H9 (cell line): ENCODE results near the gene LILRA5. TPM values are rescaled to one million over a fixed set of nuclear protein-coding genes. Genes with fewer than 3 reads are reported as not detected.
"Not testable (repeated sequence)": the region's sequence is repeated elsewhere in the genome, so short reads cannot be mapped to it uniquely, and the experiment has no call there.

Source experiments
- DNase-seq: peaks from one replicate; pipeline ENCODE4 v3.0.0-alpha.2; 2017
- H2AFZ ChIP-seq: one replicate; pipeline ENCODE4 v1.6.1; 2013; ENCODE audit warnings: mild to moderate bottlenecking, low read length, control low read depth, moderate library complexity
- H2AK5ac ChIP-seq: 2 replicates; pipeline ENCODE4 v1.6.1; 2013; ENCODE audit warnings: low read length, control low read depth, mixed read lengths; ENCODE audit not compliant: insufficient read length
- H2BK120ac ChIP-seq: one replicate; pipeline ENCODE4 v1.6.1; 2013; ENCODE audit warnings: low read depth, mild to moderate bottlenecking, low read length, control low read depth, inconsistent platforms; ENCODE audit not compliant: poor library complexity, severe bottlenecking
- H2BK12ac ChIP-seq: 2 replicates; pipeline ENCODE4 v1.6.1; 2013; ENCODE audit warnings: low read length, control low read depth, mixed read lengths, low read depth; ENCODE audit not compliant: insufficient read length
- H2BK15ac ChIP-seq: 2 replicates; pipeline ENCODE4 v1.6.1; 2013; ENCODE audit warnings: low read depth, low read length, control low read depth
- H2BK20ac ChIP-seq: one replicate; pipeline ENCODE4 v1.6.1; 2013; ENCODE audit warnings: low read depth, mild to moderate bottlenecking, low read length, control low read depth, inconsistent platforms; ENCODE audit not compliant: poor library complexity, severe bottlenecking
- H2BK5ac ChIP-seq: 2 replicates; pipeline ENCODE4 v1.6.1; 2013; ENCODE audit warnings: low read length, control low read depth, mixed read lengths; ENCODE audit not compliant: insufficient read length
- H3K14ac ChIP-seq: 2 replicates; pipeline ENCODE4 v1.6.1; 2013; ENCODE audit warnings: low read length, control low read depth; ENCODE audit not compliant: insufficient read depth
- H3K18ac ChIP-seq: 2 replicates; pipeline ENCODE4 v1.6.1; 2013; ENCODE audit warnings: low read depth, mild to moderate bottlenecking, mixed read lengths, low read length, control low read depth; ENCODE audit not compliant: insufficient read length
- H3K23ac ChIP-seq: 2 replicates; pipeline ENCODE4 v1.6.1; 2013; ENCODE audit warnings: low read length, control low read depth, mixed read lengths, low read depth; ENCODE audit not compliant: insufficient read length
- H3K23me2 ChIP-seq: 2 replicates; pipeline ENCODE4 v1.6.1; 2013; ENCODE audit warnings: low read depth, mild to moderate bottlenecking, mixed read lengths, low read length, control low read depth; ENCODE audit not compliant: insufficient read length, poor library complexity, severe bottlenecking
- H3K27ac ChIP-seq: 2 replicates; pipeline ENCODE4 v1.5.1; 2013; ENCODE audit warnings: low read length, control low read depth, mixed read lengths, low read depth; ENCODE audit not compliant: insufficient read length
- H3K27me3 ChIP-seq: 2 replicates; pipeline ENCODE4 v1.6.1; 2013; ENCODE audit warnings: low read length, control low read depth, inconsistent platforms; ENCODE audit not compliant: insufficient read depth
- H3K4ac ChIP-seq: 2 replicates; pipeline ENCODE4 v1.6.1; 2013; ENCODE audit warnings: low read depth, mild to moderate bottlenecking, control low read depth, inconsistent platforms, low read length, moderate library complexity
- H3K4me1 ChIP-seq: 2 replicates; pipeline ENCODE4 v1.6.1; 2013; ENCODE audit warnings: low read length, control low read depth, inconsistent platforms; ENCODE audit not compliant: insufficient read depth
- H3K4me2 ChIP-seq: 2 replicates; pipeline ENCODE4 v1.6.1; 2013; ENCODE audit warnings: low read length, control low read depth, mixed read lengths; ENCODE audit not compliant: insufficient read length, insufficient read depth
- H3K56ac ChIP-seq: 2 replicates; pipeline ENCODE4 v1.6.1; 2013; ENCODE audit warnings: low read depth, mild to moderate bottlenecking, mixed read lengths, low read length, control low read depth; ENCODE audit not compliant: insufficient read length
- H3K79me1 ChIP-seq: 2 replicates; pipeline ENCODE4 v1.6.1; 2013; ENCODE audit warnings: low read depth, mild to moderate bottlenecking, moderate library complexity, low read length, control low read depth, inconsistent platforms; ENCODE audit not compliant: insufficient read depth, poor library complexity, severe bottlenecking
- H3K79me2 ChIP-seq: 2 replicates; pipeline ENCODE4 v1.6.1; 2013; ENCODE audit warnings: low read length, control low read depth, inconsistent platforms; ENCODE audit not compliant: insufficient read depth
- H3K9ac ChIP-seq: 2 replicates; pipeline ENCODE4 v1.6.1; 2013; ENCODE audit warnings: low read length, control low read depth, mixed read lengths; ENCODE audit not compliant: insufficient read length; ENCODE audit errors: extremely low read depth
- H3K9me3 ChIP-seq: one replicate; pipeline ENCODE4 v1.6.1; 2013; ENCODE audit warnings: low read depth, low read length, inconsistent platforms; ENCODE audit not compliant: control insufficient read depth
- H3T11ph ChIP-seq: one replicate; pipeline ENCODE4 v1.6.1; 2013; ENCODE audit warnings: mild to moderate bottlenecking, low read length, control low read depth, inconsistent platforms
- H4K20me1 ChIP-seq: one replicate; pipeline ENCODE4 v1.6.1; 2013; ENCODE audit not compliant: control insufficient read depth, insufficient read length, insufficient read depth
- H4K5ac ChIP-seq: 2 replicates; pipeline ENCODE4 v1.6.1; 2013; ENCODE audit warnings: low read depth, mild to moderate bottlenecking, mixed read lengths, low read length, control low read depth; ENCODE audit not compliant: insufficient read length
- H4K8ac ChIP-seq: replicated peaks from 2 replicates; pipeline ENCODE4 v1.6.1; 2013; ENCODE audit warnings: low read length, control low read depth, mixed read lengths, low read depth; ENCODE audit not compliant: insufficient read length
- H4K91ac ChIP-seq: 2 replicates; pipeline ENCODE4 v1.6.1; 2013; ENCODE audit warnings: low read depth, mild to moderate bottlenecking, moderate library complexity, mixed read lengths, low read length, control low read depth; ENCODE audit not compliant: insufficient read length
- H3K27ac Mint-ChIP-seq, 3 experiments: 2 replicates in 2 of 3; 3 replicates in 1 of 3; pipeline ENCODE4 v1.8.0; 2020 to 2021; ENCODE audit warnings: mixed read lengths in 3 of 3, mild to moderate bottlenecking in 1 of 3, moderate library complexity in 1 of 3
- H3K27me3 Mint-ChIP-seq: 2 replicates; pipeline ENCODE4 v1.8.0; 2021; ENCODE audit warnings: low read depth, mild to moderate bottlenecking, moderate library complexity, mixed read lengths
- H3K36me3 Mint-ChIP-seq, 3 experiments: 2 replicates in 2 of 3; 3 replicates in 1 of 3; pipeline ENCODE4 v1.8.0; 2020 to 2021; ENCODE audit warnings: low read depth in 3 of 3, mixed read lengths in 3 of 3; ENCODE audit not compliant: insufficient read depth in 1 of 3
- H3K4me1 Mint-ChIP-seq, 2 experiments: 2 replicates each; pipeline ENCODE4 v1.8.0; 2020; ENCODE audit warnings: mixed read lengths in 2 of 2
- H3K4me3 Mint-ChIP-seq, 2 experiments: 2 replicates in 1 of 2; 3 replicates in 1 of 2; pipeline ENCODE4 v1.8.0; 2020 to 2021; ENCODE audit warnings: mild to moderate bottlenecking in 2 of 2, mixed read lengths in 2 of 2, moderate library complexity in 1 of 2
- H3K9me3 Mint-ChIP-seq, 2 experiments: 2 replicates in 1 of 2; 3 replicates in 1 of 2; pipeline ENCODE4 v1.8.0; 2020; ENCODE audit warnings: mild to moderate bottlenecking in 2 of 2, mixed read lengths in 2 of 2, moderate library complexity in 1 of 2
- WGBS: extraction: QIAGEN DNeasy Blood & Tissue Kit; methylation state at CpG from one replicate; pipeline ENCODE4 v1.1.7; 2013; ENCODE audit warnings: missing lambda C conversion rate, low lambda C conversion rate, mixed read lengths; ENCODE audit not compliant: insufficient read length; ENCODE audit errors: extremely low coverage; 5-methylcytosine and 5-hydroxymethylcytosine counted together
- total RNA-seq: library from RNA; stranded (reverse); gene quantifications from 2 replicates; pipeline ENCODE4 v1.2.1, GENCODE V29; 2021

Gene LILRA5
- total RNA-seq, 1 experiment from 2014 or later, result not detected

DNA sequence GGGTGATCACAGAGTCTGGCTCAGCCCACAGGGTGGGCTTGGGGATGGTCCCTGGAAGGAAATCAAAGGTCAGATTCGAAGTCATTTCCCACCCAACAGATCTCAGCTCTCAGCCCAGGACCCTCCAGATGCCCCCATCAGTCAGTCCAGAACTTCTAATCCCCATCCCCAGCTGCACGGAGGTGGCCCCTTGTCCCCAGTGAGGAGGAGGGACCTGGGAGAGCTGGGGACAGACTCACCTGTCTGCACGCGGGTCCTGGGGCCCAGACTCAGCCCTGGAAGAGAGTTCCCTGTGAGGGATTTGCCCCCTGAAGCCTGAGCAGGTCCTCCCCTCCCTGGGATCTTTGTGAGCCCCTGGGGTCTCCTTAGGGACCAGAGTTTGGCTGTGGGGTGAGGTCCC lies 32.9 kb downstream of the LILRA5 start:
- not testable (repeated sequence) for H4K8ac ChIP-seq, H3K4ac ChIP-seq, H3K14ac ChIP-seq, H2BK12ac ChIP-seq, H2AK5ac ChIP-seq, H3K27ac ChIP-seq, H3K4me1 Mint-ChIP-seq, H2BK15ac ChIP-seq, H3K27me3 ChIP-seq, H3K56ac ChIP-seq, H3K9me3 ChIP-seq, H3K4me3 Mint-ChIP-seq, H3K79me2 ChIP-seq, H3K18ac ChIP-seq, H2BK120ac ChIP-seq, H3T11ph ChIP-seq, DNase-seq, H3K23ac ChIP-seq, H3K4me2 ChIP-seq, H3K36me3 Mint-ChIP-seq, H3K79me1 ChIP-seq, H2AFZ ChIP-seq, H3K4me1 ChIP-seq, H3K9ac ChIP-seq, H2BK20ac ChIP-seq, H4K91ac ChIP-seq, H2BK5ac ChIP-seq, H4K5ac ChIP-seq, H3K23me2 ChIP-seq, H4K20me1 ChIP-seq, H3K27ac Mint-ChIP-seq
- no CpG with 5 or more reads among the region's 4 CpGs for WGBS
- Mint-ChIP-seq H3K27me3 (peaks cover 51% of the 10 kb centered on the region), H3K9me3 (peaks cover 0 to 60% of the 10 kb centered on the region in 2 experiments; a peak in 2 of 5 replicates)
